ENCODE results near the gene CA12. TPM values are rescaled to one million over a fixed set of nuclear protein-coding genes. Genes with fewer than 3 reads are reported as not detected.
A peak's percentile ranks its signal among the peaks of the same experiment; 100 is the strongest.

The CA12 gene
- total and polyA plus RNA-seq, 2 donors (not counting 3 experiments of a cell fraction or from before 2014, with no cell fraction given): 1.1 to 5.9 TPM

GRCh38 chr15:63288778-63289378, 92.8 kb downstream of the CA12 start:
- POLR2A ChIA-PET: no interaction called here
- no peak overlapping the region for H3K9ac ChIP-seq (replicated peaks; ENCODE audit: extremely low read depth, insufficient read depth, low read length)
- no TSS peak for BruUV-seq (replicated peaks)
- intact Hi-C loops (cut with micrococcal nuclease) (loop anchor here (1.0 to 5.0 kb wide), 5 partner anchors 113 to 506 kb away; partner anchors contain the start of gene USP3), dilution Hi-C loops (cut with MboI; ENCODE audit: extremely low pct_ligation_motif_present, low sequenced_read_pairs) (no loop called here)
- no peaks in the 10 kb centered on the region for H3K9me3 ChIP-seq (replicated peaks; ENCODE audit: control insufficient read depth, insufficient read depth, low read length)
- H3K79me2 ChIP-seq (ENCODE audit: control insufficient read depth, insufficient read depth, low read length): no peaks in the 10 kb centered on the region
- no peaks in the 10 kb centered on the region for H3K27me3 ChIP-seq (ENCODE audit: control insufficient read depth in 2 of 2, insufficient read depth in 2 of 2, low read length in 2 of 2)
- H4K20me1 ChIP-seq (replicated peaks; ENCODE audit: control insufficient read depth, extremely low read depth, insufficient read depth, low read length): no peaks in the 10 kb centered on the region
- peak; percentile 72 for FAIRE-seq
- TF ChIP-seq EZH2 (IDR thresholded peaks at IDR 0.05; ENCODE audit: borderline replicate concordance, low read depth, low read length, severe bottlenecking) (no peak), CTCF (IDR thresholded peaks at IDR 0.05; ENCODE audit: extremely low read depth in 1 of 2, insufficient read depth in 1 of 2, low read depth in 1 of 2, low read length in 2 of 2) (peak; percentile 34 to 41)
- no peaks in the 10 kb centered on the region for H3K9me1 ChIP-seq (replicated peaks; ENCODE audit: control insufficient read depth, extremely low read depth, insufficient read depth, low read length)
- DNase-seq (ENCODE audit: low read depth, low spot score): peak; percentile 80
- H3K36me3 ChIP-seq (ENCODE audit: control insufficient read depth in 2 of 2, extremely low read depth in 1 of 2, insufficient read depth in 2 of 2, low read length in 2 of 2): no peaks in the 10 kb centered on the region
- no peak overlapping the region for H2AFZ ChIP-seq (ENCODE audit: low read depth, low read length)
- peaks cover 46% of the 10 kb centered on the region for H3K4me1 ChIP-seq (ENCODE audit: control insufficient read depth, extremely low read depth, insufficient read depth, low read length)
- CTCF ChIA-PET: interaction anchor here (0.5 to 5.9 kb wide), 15 partner anchors 10 to 441 kb away, joined by 3 to 166 read pairs (median 3); no protein-coding TSS in a partner anchor
- peak overlapping the region; percentile 14 for H3K4me2 ChIP-seq (ENCODE audit: insufficient read depth, low read length)
- H3K4me3 ChIP-seq (replicated peaks in 1 of 3; ENCODE audit: insufficient read depth in 1 of 3, low read depth in 1 of 3, low read length in 3 of 3): no peak overlapping the region
- H3K27ac ChIP-seq (ENCODE audit: insufficient read depth, low read depth, low read length): no peak overlapping the region

- Histone ChIP-seq H3K9ac (replicated peaks; ENCODE audit: extremely low read depth, insufficient read depth, low read length) (no peak overlapping the region), H2AFZ (ENCODE audit: low read depth, low read length) (no peak overlapping the region), H3K9me3 (replicated peaks; ENCODE audit: control insufficient read depth, insufficient read depth, low read length) (no peaks in the 10 kb centered on the region), H3K9me1 (replicated peaks; ENCODE audit: control insufficient read depth, extremely low read depth, insufficient read depth, low read length) (no peaks in the 10 kb centered on the region), H3K36me3 (ENCODE audit: control insufficient read depth in 2 of 2, extremely low read depth in 1 of 2, insufficient read depth in 2 of 2, low read length in 2 of 2) (no peaks in the 10 kb centered on the region), H3K79me2 (ENCODE audit: control insufficient read depth, insufficient read depth, low read length) (no peaks in the 10 kb centered on the region), H3K4me1 (ENCODE audit: control insufficient read depth, extremely low read depth, insufficient read depth, low read length) (peaks cover 46% of the 10 kb centered on the region), H3K4me2 (ENCODE audit: insufficient read depth, low read length) (peak overlapping the region; percentile 30), H4K20me1 (replicated peaks; ENCODE audit: control insufficient read depth, extremely low read depth, insufficient read depth, low read length) (no peaks in the 10 kb centered on the region), H3K4me3 (replicated peaks in 1 of 3; ENCODE audit: insufficient read depth in 1 of 3, low read depth in 1 of 3, low read length in 3 of 3) (no peak overlapping the region), H3K27ac (ENCODE audit: insufficient read depth, low read depth, low read length) (no peak overlapping the region), H3K27me3 (ENCODE audit: control insufficient read depth in 2 of 2, insufficient read depth in 2 of 2, low read length in 2 of 2) (no peaks in the 10 kb centered on the region)
- TF ChIP-seq POLR2AphosphoS5 (IDR thresholded peaks at IDR 0.05; ENCODE audit: insufficient read depth, low read depth, low read length): no peak
- TF ChIP-seq JUN (IDR thresholded peaks at IDR 0.05; ENCODE audit: borderline replicate concordance, insufficient read depth, insufficient read length, low read depth): no peak
- TF ChIP-seq EZH2 (IDR thresholded peaks at IDR 0.05; ENCODE audit: borderline replicate concordance, low read depth, low read length, severe bottlenecking): no peak
- no peak for TF ChIP-seq CTCF (IDR thresholded peaks at IDR 0.05; ENCODE audit: extremely low read depth in 1 of 2, insufficient read depth in 1 of 2, low read depth in 1 of 2, low read length in 2 of 2)
- TF ChIP-seq MAX (IDR thresholded peaks at IDR 0.05; ENCODE audit: insufficient read depth, insufficient read length): no peak
- no peak for TF ChIP-seq MYC (IDR thresholded peaks at IDR 0.05; ENCODE audit: low read depth, low read length)
- no peak for TF ChIP-seq POLR2A (IDR thresholded peaks at IDR 0.05; ENCODE audit: low read depth, low read length)
- no peak for TF ChIP-seq GATA2 (IDR thresholded peaks at IDR 0.05; ENCODE audit: insufficient read depth, insufficient read length, low read depth, low read length)
- no peak for TF ChIP-seq FOS (IDR thresholded peaks at IDR 0.05; ENCODE audit: borderline replicate concordance, insufficient read depth, low read length)
- intact Hi-C loops (cut with micrococcal nuclease): loop anchor here (1.0 to 5.0 kb wide), 5 partner anchors 114 to 506 kb away; partner anchors contain the start of gene USP3
- DNase-seq (ENCODE audit: low read depth, low spot score): peak; percentile 48
- no TSS peak for BruUV-seq (replicated peaks)
- dilution Hi-C loops (cut with MboI; ENCODE audit: extremely low pct_ligation_motif_present, low sequenced_read_pairs): no loop called here
- FAIRE-seq: no peak
- ChIA-PET POLR2A (no interaction called here), CTCF (interaction anchor here (0.5 to 5.9 kb wide), 20 partner anchors 10 to 781 kb away, joined by 3 to 166 read pairs (median 4); partner anchors contain the start of gene APH1B)
Observed at GRCh38 chr15:63288342-63288741, 93.3 kb downstream of the CA12 start.

Measured in endothelial cell of umbilical vein (primary cell).